H1 (cell line): ENCODE data around the gene TTC27. TPM values are rescaled to one million over a fixed set of nuclear protein-coding genes. Genes with fewer than 3 reads are reported as not detected.

Experiments used
- CTCF ChIA-PET: fragments of 300-600 bp; sonication (Branson Sonifier 250); formaldehyde crosslinking; loops from one replicate; lab custom pipeline; 2021; ENCODE audit not compliant: partially characterized antibody; lab: Charles Lee
- POLR2A ChIA-PET: fragments of 300-600 bp; sonication (Branson Sonifier 250); formaldehyde crosslinking; loops from one replicate; lab custom pipeline; 2021; ENCODE audit warnings: inconsistent platforms; ENCODE audit not compliant: partially characterized antibody; lab: Charles Lee
- DNase-seq, 2 experiments: peaks; one replicate each; pipeline versions ENCODE4 v3.0.0 to v3.0.0-alpha.2; 2010 to 2022; ENCODE audit warnings: low spot score in 2 of 2, low read depth in 1 of 2, mixed read lengths in 1 of 2
- FAIRE-seq: peaks from 2 replicates; lab custom pipeline; 2011; peaks lifted over from hg19 to GRCh38; lab: Jason Lieb, UNC
- H2AFZ ChIP-seq: 2 replicates; pipeline ENCODE4 v1.8.1; 2012; ENCODE audit warnings: low read length, inconsistent platforms
- H2AK5ac ChIP-seq: 2 replicates; pipeline ENCODE4 v1.6.1; 2013; ENCODE audit warnings: low read depth, low read length
- H2BK120ac ChIP-seq: replicated peaks from 2 replicates; pipeline ENCODE3; 2013; ENCODE audit warnings: low read depth, low read length, inconsistent platforms
- H2BK12ac ChIP-seq: 2 replicates; pipeline ENCODE4 v1.6.1; 2013; ENCODE audit warnings: low read depth, low read length
- H2BK15ac ChIP-seq: 2 replicates; pipeline ENCODE4 v1.6.1; 2013; ENCODE audit warnings: low read length
- H2BK20ac ChIP-seq: 2 replicates; pipeline ENCODE4 v1.6.1; 2013; ENCODE audit warnings: low read length
- H2BK5ac ChIP-seq: 2 replicates; pipeline ENCODE4 v1.6.1; 2013; ENCODE audit warnings: low read depth, low read length
- H3K14ac ChIP-seq: 2 replicates; pipeline ENCODE4 v1.6.1; 2013; ENCODE audit warnings: inconsistent platforms; ENCODE audit not compliant: insufficient read length
- H3K18ac ChIP-seq: 2 replicates; pipeline ENCODE4 v1.6.1; 2013; ENCODE audit warnings: low read length; ENCODE audit errors: extremely low read depth
- H3K23ac ChIP-seq: 2 replicates; pipeline ENCODE4 v1.6.1; 2013; ENCODE audit warnings: inconsistent platforms; ENCODE audit not compliant: insufficient read length
- H3K23me2 ChIP-seq: 2 replicates; pipeline ENCODE4 v1.6.1; 2013; ENCODE audit warnings: low read depth, low read length
- H3K27ac ChIP-seq: 2 replicates; pipeline ENCODE4 v1.6.1; 2011; ENCODE audit warnings: low read depth, low read length, inconsistent platforms
- H3K27me3 ChIP-seq, 4 experiments: replicated peaks in 1 of 4; 1 replicate in 1 of 4; 2 replicates in 3 of 4; pipeline versions ENCODE4 v1.6.1 to v1.8.1; 2011 to 2013; ENCODE audit warnings: low read length in 3 of 4, mild to moderate bottlenecking in 3 of 4, inconsistent platforms in 2 of 4, mixed read lengths in 2 of 4, moderate library complexity in 1 of 4; ENCODE audit not compliant: control insufficient read depth in 3 of 4, insufficient read depth in 3 of 4; ENCODE audit errors: extremely low read depth in 1 of 4
- H3K36me3 ChIP-seq, 4 experiments: 2 replicates each; pipeline versions ENCODE4 v1.6.1 to v1.8.1; 2011 to 2013; ENCODE audit warnings: mild to moderate bottlenecking in 4 of 4, low read length in 3 of 4, moderate library complexity in 2 of 4, control low read depth in 1 of 4, inconsistent platforms in 1 of 4; ENCODE audit not compliant: insufficient read depth in 4 of 4, control insufficient read depth in 2 of 4
- H3K4ac ChIP-seq: replicated peaks from 2 replicates; pipeline ENCODE3; 2013; ENCODE audit warnings: low read length, low read depth, mixed read lengths, inconsistent platforms; ENCODE audit not compliant: insufficient read length
- H3K4me1 ChIP-seq, 4 experiments: replicated peaks in 1 of 4; 1 replicate in 1 of 4; 2 replicates in 3 of 4; pipeline versions ENCODE4 v1.6.1 to v1.8.1; 2011 to 2013; ENCODE audit warnings: low read length in 3 of 4, inconsistent platforms in 2 of 4, mixed read lengths in 1 of 4; ENCODE audit not compliant: insufficient read depth in 4 of 4, control insufficient read depth in 3 of 4
- H3K4me2 ChIP-seq, 2 experiments: 2 replicates each; pipeline versions ENCODE4 v1.6.1 to v1.8.1; 2011 to 2013; ENCODE audit warnings: low read depth in 2 of 2, low read length in 2 of 2, control low read depth in 1 of 2, inconsistent platforms in 1 of 2, mild to moderate bottlenecking in 1 of 2; ENCODE audit not compliant: insufficient read depth in 1 of 2
- H3K4me3 ChIP-seq, 4 experiments: fragments of 200-600, 300-600 bp in 1 of 4; sonication (generic), shearing (Covaris generic), sonication (Bioruptor Twin) in 1 of 4; 2 replicates each; pipeline versions ENCODE4 v1.5.1 to v1.8.1; 2011 to 2016; ENCODE audit warnings: low read length in 4 of 4, low read depth in 3 of 4, control low read depth in 2 of 4, inconsistent platforms in 2 of 4, mild to moderate bottlenecking in 2 of 4, mixed read lengths in 1 of 4, moderate library complexity in 1 of 4; ENCODE audit not compliant: insufficient read depth in 2 of 4; ENCODE audit errors: extremely low read depth in 1 of 4
- H3K56ac ChIP-seq: replicated peaks from 2 replicates; pipeline ENCODE3; 2013; ENCODE audit warnings: low read depth, mild to moderate bottlenecking, mixed read lengths, low read length, inconsistent platforms; ENCODE audit not compliant: insufficient read length
- H3K79me1 ChIP-seq: 2 replicates; pipeline ENCODE4 v1.6.1; 2013; ENCODE audit warnings: low read depth, low read length, control low read depth
- H3K79me2 ChIP-seq, 2 experiments: 2 replicates each; pipeline versions ENCODE4 v1.6.1 to v1.8.1; 2012 to 2013; ENCODE audit warnings: low read length in 2 of 2, mild to moderate bottlenecking in 2 of 2, inconsistent platforms in 1 of 2; ENCODE audit not compliant: insufficient read depth in 2 of 2, control insufficient read depth in 1 of 2
- H3K9ac ChIP-seq, 4 experiments: replicated peaks in 1 of 4; 1 replicate in 1 of 4; 2 replicates in 3 of 4; pipeline versions ENCODE4 v1.6.1 to v1.8.1; 2011 to 2013; ENCODE audit warnings: low read depth in 3 of 4, low read length in 3 of 4, control low read depth in 2 of 4, mild to moderate bottlenecking in 2 of 4, moderate library complexity in 2 of 4, inconsistent platforms in 1 of 4; ENCODE audit errors: extremely low read depth in 1 of 4
- H3K9me3 ChIP-seq, 2 experiments: 2 replicates each; pipeline versions ENCODE4 v1.6.1 to v1.8.1; 2012 to 2013; ENCODE audit warnings: mild to moderate bottlenecking in 2 of 2, moderate library complexity in 2 of 2, control low read depth in 1 of 2, inconsistent platforms in 1 of 2, low read depth in 1 of 2, low read length in 1 of 2, mixed read lengths in 1 of 2; ENCODE audit not compliant: insufficient read depth in 2 of 2
- H4K20me1 ChIP-seq, 2 experiments: replicated peaks in 1 of 2; 2 replicates each; pipeline versions ENCODE3 to v1.8.1; 2011 to 2013; ENCODE audit warnings: inconsistent platforms in 2 of 2, low read length in 2 of 2, mild to moderate bottlenecking in 1 of 2; ENCODE audit not compliant: insufficient read depth in 2 of 2, control insufficient read depth in 1 of 2
- H4K5ac ChIP-seq: 2 replicates; pipeline ENCODE4 v1.6.1; 2013; ENCODE audit warnings: low read length, low read depth, mixed read lengths, inconsistent platforms; ENCODE audit not compliant: insufficient read length
- H4K8ac ChIP-seq: 2 replicates; pipeline ENCODE4 v1.8.0; 2013; ENCODE audit warnings: mild to moderate bottlenecking, moderate library complexity, low read length, inconsistent platforms; ENCODE audit not compliant: insufficient read depth; ENCODE audit errors: extremely low read depth
- H4K91ac ChIP-seq: replicated peaks from 2 replicates; pipeline ENCODE3; 2013; ENCODE audit warnings: low read length, mixed read lengths, inconsistent platforms; ENCODE audit not compliant: insufficient read length
- ATF2 ChIP-seq: IDR thresholded peaks from 2 replicates; pipeline ENCODE4 v1.6.1; 2012; ENCODE audit warnings: low read length, inconsistent platforms
- BACH1 ChIP-seq: IDR thresholded peaks from 2 replicates; pipeline ENCODE4 v1.6.1; 2012; ENCODE audit warnings: low read length, improper control_type of control experiment
- BRCA1 ChIP-seq: IDR thresholded peaks from 2 replicates; pipeline ENCODE4 v1.6.1; 2012; ENCODE audit warnings: low read depth, low read length, improper control_type of control experiment
- CHD2 ChIP-seq: IDR thresholded peaks from 2 replicates; pipeline ENCODE4 v1.6.1; 2012; ENCODE audit warnings: low read length, improper control_type of control experiment
- GABPA ChIP-seq: IDR thresholded peaks from 2 replicates; pipeline ENCODE4 v1.6.1; 2011; ENCODE audit warnings: mild to moderate bottlenecking, low read length, moderate library complexity, borderline replicate concordance; ENCODE audit not compliant: insufficient read depth
- HDAC6 ChIP-seq: IDR thresholded peaks from one replicate; pipeline ENCODE4 v1.7.1; 2012; ENCODE audit warnings: low read depth, mild to moderate bottlenecking, inconsistent platforms, low read length, moderate library complexity
- MAFK ChIP-seq: IDR thresholded peaks from 2 replicates; pipeline ENCODE4 v1.6.1; 2012; ENCODE audit warnings: low read depth, mild to moderate bottlenecking, improper control_type of control experiment, low read length
- PHF8 ChIP-seq: fragments of 200-600 bp; sonication (generic); conservative IDR thresholded peaks from 2 replicates; pipeline ENCODE4 v1.7.1; 2012; ENCODE audit warnings: low read depth, mild to moderate bottlenecking, inconsistent platforms, low read length, moderate library complexity
- RBBP5 ChIP-seq: IDR thresholded peaks from 2 replicates; pipeline ENCODE4 v1.7.1; 2012; ENCODE audit warnings: low read depth, mild to moderate bottlenecking, inconsistent platforms, low read length, moderate library complexity, borderline replicate concordance
- TAF7 ChIP-seq: optimal IDR thresholded peaks from 2 replicates; pipeline ENCODE3; 2011; ENCODE audit warnings: low read depth, mild to moderate bottlenecking, inconsistent platforms, low read length, moderate library complexity, borderline replicate concordance
- TEAD4 ChIP-seq: IDR thresholded peaks from 2 replicates; pipeline ENCODE4 v1.6.1; 2012; ENCODE audit warnings: low read depth, low read length, inconsistent platforms, mixed read lengths
- ZNF274 ChIP-seq: IDR thresholded peaks from 2 replicates; pipeline ENCODE4 v1.7.0; 2012; ENCODE audit warnings: low read length, borderline replicate concordance; ENCODE audit errors: extremely low read depth
- WGBS, 2 experiments: shearing (Covaris generic) in 1 of 2; methylation state at CpG; one replicate each; pipeline versions ENCODE4 v1.1.6 to v1.1.7; 2013 to 2015; ENCODE audit warnings: low lambda C conversion rate in 2 of 2, mixed read lengths in 2 of 2, inconsistent platforms in 1 of 2, low coverage in 1 of 2, missing lambda C conversion rate in 1 of 2; ENCODE audit not compliant: insufficient replicate concordance in 2 of 2, insufficient coverage in 1 of 2, insufficient read length in 1 of 2; ENCODE audit errors: extremely low coverage in 1 of 2, missing lambda C conversion rate in 1 of 2; 5-methylcytosine and 5-hydroxymethylcytosine counted together
- polyA plus RNA-seq, 7 experiments: library from polyadenylated mRNA; depleted of rRNA in 3 of 7; stranded (reverse) in 5 of 7; unstranded in 2 of 7; fragments of >200 nt in 5 of 7; fragments of 200-250 nt in 2 of 7; gene quantifications; 1 replicate in 5 of 7; 2 replicates in 1 of 7; 4 replicates in 1 of 7; pipeline versions ENCODE4 v1.2.1 to v1.2.3, GENCODE V29; 2011 to 2013; ENCODE audit warnings: missing spikeins in 2 of 7, mixed read lengths in 2 of 7
- total RNA-seq: library from RNA; stranded (reverse); fragmentation: NEBNext Ultra II Directional; extraction: Animal tissue kit (Norgen Biotek cat#: 25700); gene quantifications from 2 replicates; pipeline ENCODE4 v1.2.1, GENCODE V29; 2021

Gene TTC27
- total and polyA plus RNA-seq, 2 of the 8 experiments (the other 6 are each of a cell fraction or from before 2014, with no cell fraction given) = 13.8 to 29.1 TPM

DNA sequence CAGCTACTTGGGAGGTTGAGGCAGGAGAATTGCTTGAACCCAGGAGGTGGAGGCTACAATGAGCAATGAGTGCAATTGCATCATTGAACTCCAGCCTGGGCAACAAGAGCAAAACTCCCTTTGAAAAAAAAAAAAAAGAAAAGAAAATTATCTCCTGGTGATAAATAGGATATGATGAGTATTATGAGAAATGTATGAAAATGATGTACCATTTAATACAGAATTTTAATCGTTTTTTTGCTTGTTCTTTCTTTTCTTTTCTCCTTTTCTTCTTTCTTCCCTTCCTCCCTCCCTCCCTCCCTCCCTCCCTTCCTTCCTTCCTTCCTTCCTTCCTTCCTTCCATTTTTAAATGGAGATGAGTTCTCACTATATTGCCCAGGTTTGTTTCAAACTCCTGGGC, 40.4 kb downstream of the TTC27 start:
- FAIRE-seq (no peak), DNase-seq (no peak)
- Histone ChIP-seq H3K4me2 (no peak overlapping the region), H2BK12ac (no peak overlapping the region), H3K23me2 (no peaks in the 10 kb centered on the region), H3K18ac (no peak overlapping the region), H2AK5ac (no peak overlapping the region), H3K4me1 (no peaks in the 10 kb centered on the region), H3K79me2 (no peaks in the 10 kb centered on the region; a peak in 1 of 4 replicates), H4K91ac (no peak overlapping the region), H3K4ac (no peak overlapping the region), H3K14ac (no peak overlapping the region), H3K27ac (no peak overlapping the region), H3K27me3 (no peaks in the 10 kb centered on the region), H3K56ac (no peak overlapping the region), H2BK15ac (no peak overlapping the region), H3K4me3 (no peak overlapping the region), H3K9me3 (no peaks in the 10 kb centered on the region), H4K20me1 (no peaks in the 10 kb centered on the region), H3K9ac (no peak overlapping the region), H3K23ac (no peak overlapping the region), H3K79me1 (no peaks in the 10 kb centered on the region), H4K5ac (no peak overlapping the region), H2BK5ac (no peak overlapping the region), H2AFZ (no peak overlapping the region), H4K8ac (no peak overlapping the region), H3K36me3 (peaks cover 0 to 11% (median 0%) of the 10 kb centered on the region in 4 experiments; a peak in 1 of 8 replicates), H2BK120ac (no peak overlapping the region), H2BK20ac (no peak overlapping the region)
- ChIA-PET POLR2A (no interaction called here), CTCF (no interaction called here)
- no CpG with 5 or more reads among the region's 1 CpG for WGBS, 2 experiments
- TF ChIP-seq TEAD4 (no peak), MAFK (no peak), HDAC6 (no peak), GABPA (no peak), ATF2 (no peak), RBBP5 (no peak), CHD2 (no peak), BRCA1 (no peak), PHF8 (no peak), TAF7 (no peak), ZNF274 (no peak), BACH1 (no peak)
